HepG2 (cell line): ENCODE data around the gene GPA33. TPM values are rescaled to one million over a fixed set of nuclear protein-coding genes. Genes with fewer than 3 reads are reported as not detected.

Experiments
- ATAC-seq: fragments of 200-7000 bp; cut with Tn5 transposase; 3 replicates; pipeline ENCODE4 v1.9.1; 2020; ENCODE audit warnings: mild to moderate bottlenecking, moderate library complexity
- BruUV-seq: library from RNA; stranded (reverse); fragments of 400-500 nt; replicated peaks from 2 replicates; lab custom pipeline; 2021; lab: Mats Ljungman, UMichigan
- CTCF ChIA-PET: fragments of 300-600 bp; formaldehyde crosslinking; extraction: SDS; loops from one replicate; lab custom pipeline; 2021; ENCODE audit warnings: low total read pairs, inconsistent platforms, low intra/inter-chr PET ratio; lab: Yijun Ruan, JAX
- POLR2A ChIA-PET: fragments of 350-600 bp; sonication (Branson Sonifier 250); formaldehyde crosslinking; loops from one replicate; lab custom pipeline; 2020; ENCODE audit warnings: antibody characterized with exemption, inconsistent platforms; lab: Yijun Ruan, JAX
- DNase-seq: peaks from one replicate; pipeline ENCODE4 v3.0.0-alpha.2; 2015; ENCODE audit warnings: low spot score
- FAIRE-seq: peaks from 3 replicates; lab custom pipeline; 2011; peaks lifted over from hg19 to GRCh38; lab: Jason Lieb, UNC
- H2AFZ ChIP-seq: one replicate; pipeline ENCODE4 v1.6.1; 2011; ENCODE audit warnings: low read length, inconsistent platforms
- H3K27ac ChIP-seq: fragments of 300-600 bp; 3 replicates; pipeline ENCODE4 v1.8.0; 2011; ENCODE audit warnings: mixed run types, mild to moderate bottlenecking, mixed read lengths, low read length, inconsistent platforms; ENCODE audit not compliant: insufficient read depth; ENCODE audit errors: extremely low read length
- H3K27me3 ChIP-seq, 2 experiments: fragments of 200-600 bp in 1 of 2; 2 replicates in 1 of 2; 3 replicates in 1 of 2; pipeline versions ENCODE4 v1.6.0 to v1.8.0; 2011; ENCODE audit warnings: low read length in 2 of 2, mild to moderate bottlenecking in 2 of 2, moderate library complexity in 2 of 2, inconsistent platforms in 1 of 2; ENCODE audit not compliant: insufficient read depth in 2 of 2, control insufficient read depth in 1 of 2
- H3K36me3 ChIP-seq, 2 experiments: fragments of 200-600 bp in 1 of 2; replicated peaks in 1 of 2; 2 replicates in 1 of 2; 3 replicates in 1 of 2; pipeline versions ENCODE4 v1.5.1 to v1.8.0; 2011; ENCODE audit warnings: low read length in 2 of 2, inconsistent platforms in 1 of 2; ENCODE audit not compliant: insufficient read depth in 2 of 2, control insufficient read depth in 1 of 2
- H3K4me1 ChIP-seq: 2 replicates; pipeline ENCODE4 v1.5.1; 2012; ENCODE audit warnings: low read length, inconsistent platforms; ENCODE audit not compliant: insufficient read depth
- H3K4me2 ChIP-seq: 2 replicates; pipeline ENCODE4 v1.6.0; 2011; ENCODE audit warnings: low read depth, low read length, inconsistent platforms
- H3K4me3 ChIP-seq, 3 experiments: fragments of 200-600 bp in 1 of 3; sonication (generic), shearing (Covaris generic) in 1 of 3; replicated peaks in 1 of 3; 2 replicates each; pipeline ENCODE4 v1.5.1; 2011 to 2016; ENCODE audit warnings: low read length in 3 of 3, inconsistent platforms in 2 of 3, low read depth in 2 of 3, mild to moderate bottlenecking in 2 of 3, control low read depth in 1 of 3, mixed read lengths in 1 of 3; ENCODE audit not compliant: insufficient read depth in 1 of 3
- H3K79me2 ChIP-seq: one replicate; pipeline ENCODE4 v1.6.1; 2011; ENCODE audit warnings: low read length, inconsistent platforms; ENCODE audit not compliant: insufficient read depth
- H3K9ac ChIP-seq: 2 replicates; pipeline ENCODE4 v1.6.0; 2011; ENCODE audit warnings: mild to moderate bottlenecking, low read depth, low read length, inconsistent platforms; ENCODE audit not compliant: insufficient read depth
- H3K9me3 ChIP-seq: 2 replicates; pipeline ENCODE4 v1.5.1; 2012; ENCODE audit warnings: mild to moderate bottlenecking, low read length
- H4K20me1 ChIP-seq: 2 replicates; pipeline ENCODE4 v1.6.0; 2011; ENCODE audit warnings: inconsistent platforms, mild to moderate bottlenecking, low read length, moderate library complexity; ENCODE audit not compliant: insufficient read depth
- E2F2 ChIP-seq: sonication (generic); formaldehyde crosslinking; IDR thresholded peaks from 2 replicates; pipeline ENCODE4 v1.4.0; 2020; ENCODE audit warnings: missing genetic modification reagents, borderline replicate concordance
- ELF1 ChIP-seq: sonication (generic); formaldehyde crosslinking; IDR thresholded peaks from 2 replicates; pipeline ENCODE4 v1.4.0; 2020; ENCODE audit warnings: missing genetic modification reagents
- HNRNPL ChIP-seq: fragments of 200-400 bp; formaldehyde crosslinking; IDR thresholded peaks from 2 replicates; pipeline ENCODE4 v1.6.1; 2017; ENCODE audit warnings: mild to moderate bottlenecking, low read depth, low read length
- HOXA5 ChIP-seq: sonication (generic); formaldehyde crosslinking; IDR thresholded peaks from 2 replicates; pipeline ENCODE4 v1.4.0; 2020; ENCODE audit warnings: missing genetic modification reagents
- MYPOP ChIP-seq: sonication (generic); formaldehyde crosslinking; IDR thresholded peaks from 2 replicates; pipeline ENCODE4 v1.8.1; 2023; ENCODE audit warnings: mild to moderate bottlenecking, moderate library complexity, missing genetic modification reagents
- PCBP1 ChIP-seq: fragments of 200-400 bp; formaldehyde crosslinking; IDR thresholded peaks from 2 replicates; pipeline ENCODE4 v1.6.1; 2017; ENCODE audit warnings: mild to moderate bottlenecking, low read depth, low read length, borderline replicate concordance
- REXO4 ChIP-seq: sonication (generic); formaldehyde crosslinking; IDR thresholded peaks from 2 replicates; pipeline ENCODE4 v1.8.0; 2022; ENCODE audit warnings: missing genetic modification reagents, mild to moderate bottlenecking, borderline replicate concordance
- SP5 ChIP-seq: IDR thresholded peaks from 2 replicates; pipeline ENCODE4 v1.6.1; 2016; ENCODE audit warnings: low read depth, borderline replicate concordance
- ZBTB42 ChIP-seq: sonication (generic); formaldehyde crosslinking; IDR thresholded peaks from 2 replicates; pipeline ENCODE4 v1.5.0; 2020; ENCODE audit warnings: mild to moderate bottlenecking, missing genetic modification reagents
- ZNF468 ChIP-seq: sonication (generic); formaldehyde crosslinking; IDR thresholded peaks from 2 replicates; pipeline ENCODE4 v1.8.0; 2022; ENCODE audit warnings: mild to moderate bottlenecking, moderate library complexity, missing genetic modification reagents
- ZNF616 ChIP-seq: sonication (generic); formaldehyde crosslinking; IDR thresholded peaks from 2 replicates; pipeline ENCODE4 v1.5.0; 2020; ENCODE audit warnings: low read depth, mild to moderate bottlenecking, missing genetic modification reagents
- ZNF7 ChIP-seq: IDR thresholded peaks from 2 replicates; pipeline ENCODE4 v1.6.1; 2016; ENCODE audit warnings: missing biosample characterization, missing genetic modification reagents
- ZNF83 ChIP-seq: sonication (generic); formaldehyde crosslinking; IDR thresholded peaks from 2 replicates; pipeline ENCODE4 v1.4.0; 2020; ENCODE audit warnings: missing genetic modification reagents, mild to moderate bottlenecking, borderline replicate concordance
- WGBS: methylation state at CpG from one replicate; pipeline ENCODE4 v1.1.6; 2017; ENCODE audit warnings: low lambda C conversion rate; 5-methylcytosine and 5-hydroxymethylcytosine counted together
- in situ Hi-C: cut with HindIII; loops from 2 replicates; pipeline ENCODE4 v1.10.0; 2017; ENCODE audit warnings: low pct_unique_long_range_greater_than_20kb; ENCODE audit not compliant: extremely low pct_ligation_motif_present
- intact Hi-C: fragments of 100-400 bp; cut with micrococcal nuclease; formaldehyde crosslinking; loops from one replicate; pipeline ENCODE4 v1.10.0; 2022; ENCODE audit not compliant: unreplicated experiment
- polyA plus RNA-seq, 8 experiments: library from polyadenylated mRNA; depleted of rRNA in 3 of 8; stranded (reverse) in 7 of 8; unstranded in 1 of 8; fragments of >200 nt; fragmentation: Illumina TruSeq in 4 of 8; extraction: Trizol in 4 of 8; gene quantifications; 2 replicates each; pipeline versions ENCODE4 v1.2.1 to v1.2.3, GENCODE V29; 2011 to 2016; ENCODE audit warnings: low read depth in 4 of 8, missing spikeins in 1 of 8, mixed read lengths in 1 of 8; ENCODE audit not compliant: insufficient read depth in 1 of 8
- total RNA-seq, 5 experiments: library from RNA; depleted of rRNA; stranded (reverse); fragments of >200 nt; fragmentation: Illumina TruSeq; extraction: Trizol; gene quantifications; 2 replicates each; pipeline ENCODE4 v1.2.3, GENCODE V29; 2016; ENCODE audit warnings: low read depth in 1 of 5

The GPA33 gene
- total and polyA plus RNA-seq, 2 of the 13 experiments (the other 11 are each of a cell fraction or from before 2014, with no cell fraction given), result not detected

DNA sequence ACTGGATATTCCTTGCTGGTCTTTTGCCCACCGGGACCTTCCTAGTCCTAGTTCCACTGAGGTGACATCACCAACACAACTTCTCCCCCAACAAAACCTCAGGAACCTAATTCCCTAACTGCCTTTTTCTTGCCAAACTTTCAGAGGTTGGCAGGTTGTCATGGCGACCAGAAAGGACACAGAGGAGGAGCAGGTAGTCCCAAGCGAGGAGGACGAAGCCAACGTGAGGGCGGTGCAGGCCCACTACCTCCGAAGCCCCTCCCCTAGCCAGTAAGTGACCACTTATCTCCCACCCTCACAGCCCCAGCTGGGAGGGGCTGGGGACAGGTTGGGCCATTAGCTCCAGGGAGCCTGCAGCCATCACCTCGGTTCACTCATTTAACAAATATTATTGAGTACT, 4.5 kb upstream of the GPA33 start:
- WGBS, result 29% methylated on average over 8 of the region's 8 CpGs
- no TSS peak for BruUV-seq
- no peak for ATAC-seq
- H3K79me2 ChIP-seq, result no peaks in the 10 kb centered on the region
- in situ Hi-C loops (no loop called here), intact Hi-C loops (no loop called here)
- POLR2A ChIA-PET, result no interaction called here
- H3K4me1 ChIP-seq, result no peaks in the 10 kb centered on the region
- no peak for DNase-seq
- H3K27ac ChIP-seq, result no peak overlapping the region
- no peak overlapping the region for H3K9ac ChIP-seq
- FAIRE-seq, result no peak
- H3K36me3 ChIP-seq, result no peaks in the 10 kb centered on the region
- CTCF ChIA-PET, result no interaction called here
- no peak overlapping the region for H3K4me2 ChIP-seq
- 0 out of 5 replicates have a peak, but pooled peaks cover 0 to 1% of the 10 kb centered on the region in 2 experiments for H3K27me3 ChIP-seq
- H3K9me3 ChIP-seq, result no peaks in the 10 kb centered on the region
- H2AFZ ChIP-seq, result no peak overlapping the region
- no peak overlapping the region for H3K4me3 ChIP-seq
- no peaks in the 10 kb centered on the region for H4K20me1 ChIP-seq
- TF ChIP-seq SP5 (CRISPR knock-in tag), result no peak
- no peak for TF ChIP-seq PCBP1
- no peak for TF ChIP-seq HNRNPL
- no peak for TF ChIP-seq ZNF7 (CRISPR knock-in tag)
- TF ChIP-seq REXO4 (CRISPR knock-in tag), result no peak
- no peak for TF ChIP-seq ZBTB42 (CRISPR knock-in tag)
- TF ChIP-seq ZNF616, result no peak
- TF ChIP-seq MYPOP (CRISPR knock-in tag), result no peak
- no peak for TF ChIP-seq ZNF468 (CRISPR knock-in tag)
- no peak for TF ChIP-seq E2F2 (CRISPR knock-in tag)
- no peak for TF ChIP-seq ZNF83 (CRISPR knock-in tag)
- TF ChIP-seq ELF1 (CRISPR knock-in tag), result no peak
- TF ChIP-seq HOXA5 (CRISPR knock-in tag), result no peak
